Neuronal stem cell (in vitro differentiated cells): ENCODE results near the gene ZACN.

ENCODE experiments used
- DNase-seq: peaks from one replicate; pipeline ENCODE4 v3.0.0-alpha.2; 2013; ENCODE audit warnings: low spot score
- H2AFZ ChIP-seq: one replicate; pipeline ENCODE4 v1.6.1; 2013; ENCODE audit warnings: mild to moderate bottlenecking, low read length, inconsistent platforms
- H2AK5ac ChIP-seq: 2 replicates; pipeline ENCODE4 v1.6.1; 2013; ENCODE audit warnings: low read depth, mild to moderate bottlenecking, inconsistent platforms, low read length, moderate library complexity, mixed read lengths
- H2BK120ac ChIP-seq: 2 replicates; pipeline ENCODE4 v1.6.1; 2013; ENCODE audit warnings: low read depth, mild to moderate bottlenecking, inconsistent platforms, low read length, moderate library complexity, mixed read lengths
- H2BK12ac ChIP-seq: one replicate; pipeline ENCODE4 v1.6.1; 2013; ENCODE audit warnings: low read length, inconsistent platforms
- H2BK15ac ChIP-seq: 2 replicates; pipeline ENCODE4 v1.6.1; 2013; ENCODE audit warnings: mild to moderate bottlenecking, low read length, inconsistent platforms, mixed read lengths
- H2BK5ac ChIP-seq: one replicate; pipeline ENCODE4 v1.6.1; 2013; ENCODE audit warnings: inconsistent platforms, mild to moderate bottlenecking, low read length, moderate library complexity
- H3K14ac ChIP-seq: one replicate; pipeline ENCODE4 v1.6.1; 2013; ENCODE audit warnings: low read length, inconsistent platforms
- H3K18ac ChIP-seq: 2 replicates; pipeline ENCODE4 v1.6.1; 2013; ENCODE audit warnings: low read length, inconsistent platforms
- H3K23ac ChIP-seq: 2 replicates; pipeline ENCODE4 v1.6.1; 2013; ENCODE audit warnings: low read depth, mild to moderate bottlenecking, mixed read lengths, low read length, inconsistent platforms; ENCODE audit not compliant: poor library complexity
- H3K27ac ChIP-seq: replicated peaks from 3 replicates; pipeline ENCODE4 v1.5.1; 2013; ENCODE audit warnings: low read length, inconsistent platforms
- H3K27me3 ChIP-seq, 3 experiments: 2 replicates each; pipeline ENCODE4 v1.6.1; 2013; ENCODE audit warnings: low read length in 3 of 3, mild to moderate bottlenecking in 2 of 3, inconsistent platforms in 1 of 3, low read depth in 1 of 3, mixed read lengths in 1 of 3, moderate library complexity in 1 of 3; ENCODE audit not compliant: control insufficient read depth in 3 of 3, insufficient read depth in 3 of 3
- H3K36me3 ChIP-seq, 2 donors: replicated peaks in 1 of 2; 2 replicates each; pipeline ENCODE4 v1.6.1; 2013; ENCODE audit warnings: low read length in 2 of 2; ENCODE audit not compliant: control insufficient read depth in 2 of 2, insufficient read depth in 2 of 2
- H3K4ac ChIP-seq: 2 replicates; pipeline ENCODE4 v1.6.1; 2013; ENCODE audit warnings: inconsistent platforms, mild to moderate bottlenecking, low read length, moderate library complexity
- H3K4me1 ChIP-seq, 2 donors: 1 replicate in 1 of 2; 2 replicates in 1 of 2; pipeline ENCODE4 v1.6.1; 2013; ENCODE audit warnings: low read length in 2 of 2, low read depth in 1 of 2; ENCODE audit not compliant: control insufficient read depth in 2 of 2, insufficient read depth in 1 of 2
- H3K4me2 ChIP-seq: one replicate; pipeline ENCODE4 v1.6.1; 2013; ENCODE audit warnings: mild to moderate bottlenecking, low read length, inconsistent platforms; ENCODE audit not compliant: insufficient read depth, poor library complexity, severe bottlenecking
- H3K4me3 ChIP-seq, 2 donors: 2 replicates each; pipeline ENCODE4 v1.5.1; 2013; ENCODE audit warnings: low read length in 2 of 2, mild to moderate bottlenecking in 2 of 2, inconsistent platforms in 1 of 2, moderate library complexity in 1 of 2
- H3K79me1 ChIP-seq: one replicate; pipeline ENCODE4 v1.6.1; 2013; ENCODE audit warnings: low read depth, mild to moderate bottlenecking, inconsistent platforms, low read length, moderate library complexity
- H3K9ac ChIP-seq: one replicate; pipeline ENCODE4 v1.6.1; 2013; ENCODE audit warnings: mild to moderate bottlenecking, low read depth, low read length, inconsistent platforms; ENCODE audit not compliant: poor library complexity
- H3K9me3 ChIP-seq, 2 donors: replicated peaks in 1 of 2; 2 replicates each; pipeline versions ENCODE3 to v1.6.1; 2013; ENCODE audit warnings: low read length in 2 of 2, mild to moderate bottlenecking in 2 of 2, inconsistent platforms in 1 of 2, low read depth in 1 of 2, mixed read lengths in 1 of 2, moderate library complexity in 1 of 2; ENCODE audit not compliant: control insufficient read depth in 2 of 2, insufficient read depth in 1 of 2
- H4K8ac ChIP-seq: one replicate; pipeline ENCODE4 v1.6.1; 2013; ENCODE audit warnings: low read depth, mild to moderate bottlenecking, inconsistent platforms, low read length, moderate library complexity
- H4K91ac ChIP-seq: one replicate; pipeline ENCODE4 v1.6.1; 2013; ENCODE audit warnings: low read length, low read depth, mild to moderate bottlenecking, inconsistent platforms; ENCODE audit not compliant: poor library complexity
- WGBS, 2 donors: extraction: QIAGEN DNeasy Blood & Tissue Kit; methylation state at CpG; one replicate each; pipeline ENCODE4 v1.1.7; 2013; ENCODE audit warnings: missing lambda C conversion rate in 2 of 2, mixed read lengths in 1 of 2; ENCODE audit not compliant: insufficient read length in 2 of 2, insufficient replicate concordance in 1 of 2; ENCODE audit errors: extremely low coverage in 2 of 2; 5-methylcytosine and 5-hydroxymethylcytosine counted together

ZACN gene

DNA sequence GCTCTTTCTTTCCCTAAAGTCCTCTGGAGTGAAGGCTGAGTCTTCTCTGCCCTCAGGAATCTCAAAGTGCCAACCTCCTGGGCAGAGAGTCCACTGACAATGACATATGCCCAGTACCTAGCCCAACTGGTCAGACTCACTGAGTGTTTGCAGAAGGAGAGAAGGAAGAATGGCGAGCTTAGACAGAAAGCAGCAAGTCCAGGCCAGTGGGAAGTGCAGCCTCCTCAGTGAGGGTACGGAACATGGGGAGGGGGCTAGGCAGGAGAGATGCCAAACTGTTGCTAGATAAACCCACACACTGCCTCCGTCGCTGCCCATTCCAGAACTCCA is 23.9 kb downstream of the ZACN start:
- Histone ChIP-seq H2BK15ac (no peak overlapping the region), H2BK120ac (no peak overlapping the region), H2AK5ac (peak overlapping the region; percentile 41), H3K18ac (peak overlapping the region; percentile 18), H3K9ac (peak overlapping the region; percentile 71), H3K79me1 (peaks cover 7% of the 10 kb centered on the region), H4K8ac (no peak overlapping the region), H3K4me3 (peak overlapping the region; percentile 68 to 94), H2BK12ac (no peak overlapping the region), H4K91ac (no peak overlapping the region), H3K14ac (peak overlapping the region; percentile 26), H3K23ac (no peak overlapping the region), H3K4me2 (peak overlapping the region; percentile 89), H3K27me3 (no peaks in the 10 kb centered on the region), H3K36me3 (peaks cover 9 to 43% of the 10 kb centered on the region in 2 donors), H3K27ac (no peak overlapping the region), H3K9me3 (no peaks in the 10 kb centered on the region), H2AFZ (peak overlapping the region; percentile 87), H3K4ac (no peak overlapping the region), H2BK5ac (peak overlapping the region; percentile 45), H3K4me1 (peaks cover 5 to 12% of the 10 kb centered on the region in 2 donors)
- no peak for DNase-seq
- no CpG with 5 or more reads among the region's 4 CpGs for WGBS, 2 donors

DNA sequence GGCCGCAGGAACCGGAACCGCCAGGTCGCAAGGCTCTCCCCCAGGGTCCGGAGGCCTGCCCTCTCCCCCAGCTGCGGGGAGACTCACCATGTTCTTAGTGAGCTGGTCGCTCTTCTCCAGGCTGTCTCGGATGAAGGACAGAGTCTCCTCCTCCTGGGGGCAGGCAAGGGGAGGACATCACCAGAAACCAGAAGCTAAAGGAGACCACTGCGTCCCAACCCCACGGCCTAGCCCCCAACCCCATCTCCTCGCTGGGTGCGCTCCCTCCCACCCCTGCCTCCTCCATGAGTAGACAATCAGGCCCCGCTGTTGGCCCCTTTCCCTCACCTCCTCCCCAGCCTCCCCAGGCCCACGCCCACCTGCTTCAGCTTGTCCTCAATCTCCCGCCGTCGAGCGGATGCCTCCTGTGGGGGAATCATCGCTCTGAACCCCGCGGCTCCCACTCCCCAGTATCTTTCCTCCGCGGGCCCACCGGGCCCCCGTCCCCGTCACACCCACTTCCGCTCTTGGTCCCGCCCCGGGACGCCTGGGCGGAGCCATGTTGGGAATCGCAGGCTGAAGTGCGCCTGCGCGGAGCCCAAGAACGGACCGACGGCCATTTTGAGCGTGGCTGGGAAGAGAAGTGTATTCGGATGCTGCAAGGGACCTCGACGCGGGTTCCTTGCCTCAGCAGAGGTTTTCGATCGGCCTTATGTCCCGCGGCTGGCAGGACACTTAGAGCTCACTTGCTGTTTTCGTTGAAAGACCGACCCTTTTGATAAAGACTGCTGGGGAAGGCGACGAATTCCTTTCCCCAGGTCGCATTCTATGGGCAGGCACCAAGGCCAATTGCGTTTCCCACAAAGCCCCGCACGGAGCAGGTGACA is 24.5 kb downstream of the ZACN start, which contains the start of gene EXOC7:
EXOC7 (minus strand) TSS at position 514 of the 866 bp plus-strand sequence; CDS start at position 419, 95 bp downstream.
- Histone ChIP-seq H3K4ac (peak within 1 kb of the TSS; percentile 46), H3K4me3 (peak within 1 kb of the TSS; percentile 68 to 94), H3K36me3 (peaks cover 9 to 39% of the 10 kb centered on the region in 2 donors), H2BK15ac (peak within 1 kb of the TSS; percentile 45), H2AFZ (peak within 1 kb of the TSS; percentile 87), H2AK5ac (peak within 1 kb of the TSS; percentile 96), H2BK120ac (no peak within 1 kb of the TSS), H3K9ac (peak within 1 kb of the TSS; percentile 90), H3K27me3 (no peaks in the 10 kb centered on the region), H2BK12ac (peak within 1 kb of the TSS; percentile 43), H3K9me3 (no peaks in the 10 kb centered on the region), H4K8ac (peak within 1 kb of the TSS; percentile 84), H3K4me1 (peaks cover 5 to 12% of the 10 kb centered on the region in 2 donors), H3K27ac (peak within 1 kb of the TSS; percentile 68), H3K14ac (peak within 1 kb of the TSS; percentile 67), H3K4me2 (peak within 1 kb of the TSS; percentile 89), H4K91ac (peak within 1 kb of the TSS; percentile 69), H3K79me1 (peaks cover 7% of the 10 kb centered on the region), H2BK5ac (peak within 1 kb of the TSS; percentile 90), H3K23ac (peak within 1 kb of the TSS; percentile 76), H3K18ac (peak within 1 kb of the TSS; percentile 95)
- DNase-seq = peak; percentile 93
- WGBS, 2 donors = no CpG with 5 or more reads among the region's 55 CpGs

- H4K8ac ChIP-seq = peak overlapping the region; percentile 84
- peak overlapping the region; percentile 46 for H3K4ac ChIP-seq
- H3K36me3 ChIP-seq = peaks cover 9 to 34% of the 10 kb centered on the region in 2 donors
- peak overlapping the region; percentile 90 for H2BK5ac ChIP-seq
- H3K79me1 ChIP-seq = peaks cover 7% of the 10 kb centered on the region
- H3K4me1 ChIP-seq = peaks cover 5 to 12% of the 10 kb centered on the region in 2 donors
- H2BK12ac ChIP-seq = peak overlapping the region; percentile 43
- peak overlapping the region; percentile 67 for H3K14ac ChIP-seq
- peak overlapping the region; percentile 69 for H4K91ac ChIP-seq
- H3K27me3 ChIP-seq = no peaks in the 10 kb centered on the region
- H3K9ac ChIP-seq = peak overlapping the region; percentile 90
- H2AK5ac ChIP-seq = peak overlapping the region; percentile 96
- no peak overlapping the region for H2BK120ac ChIP-seq
- H3K27ac ChIP-seq = peak overlapping the region; percentile 68
- peak overlapping the region; percentile 87 for H2AFZ ChIP-seq
- no peak overlapping the region for H3K23ac ChIP-seq
- H3K18ac ChIP-seq = peak overlapping the region; percentile 95
- peak overlapping the region; percentile 68 to 94 for H3K4me3 ChIP-seq
- no peak for DNase-seq
- no peaks in the 10 kb centered on the region for H3K9me3 ChIP-seq
- peak overlapping the region; percentile 45 for H2BK15ac ChIP-seq
- WGBS, 2 donors = no CpG with 5 or more reads among the region's 29 CpGs
- H3K4me2 ChIP-seq = peak overlapping the region; percentile 54
Measured at GRCh38 chr17:76104140-76104895, 25.3 kb downstream of the ZACN start.

DNA sequence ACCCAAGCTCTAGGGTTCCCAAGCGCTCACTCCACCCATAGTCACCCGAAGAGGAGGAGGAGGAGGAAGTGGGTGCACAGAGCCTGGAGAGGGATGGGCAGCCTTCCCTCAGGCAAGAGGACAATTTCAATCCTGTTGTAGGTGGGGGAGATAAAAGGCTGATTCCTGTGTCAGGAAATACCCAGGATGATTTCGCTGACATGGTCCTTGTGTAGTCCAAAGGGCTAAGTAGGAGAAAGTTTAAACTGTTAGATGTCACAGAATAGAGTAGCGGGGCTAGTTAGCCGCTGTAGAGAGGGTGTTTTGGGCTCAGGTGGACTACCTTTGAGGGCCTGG is 25.9 kb downstream of the ZACN start:
- Histone ChIP-seq H2BK120ac (no peak overlapping the region), H3K9ac (no peak overlapping the region), H4K8ac (no peak overlapping the region), H3K4me1 (peaks cover 5 to 12% of the 10 kb centered on the region in 2 donors), H3K4ac (no peak overlapping the region), H2AK5ac (no peak overlapping the region), H2BK12ac (no peak overlapping the region), H3K4me3 (no peak overlapping the region), H3K79me1 (peaks cover 7% of the 10 kb centered on the region), H3K14ac (no peak overlapping the region), H2BK5ac (no peak overlapping the region), H3K9me3 (no peaks in the 10 kb centered on the region), H2AFZ (no peak overlapping the region), H3K36me3 (peaks cover 9 to 29% of the 10 kb centered on the region in 2 donors), H4K91ac (no peak overlapping the region), H3K27me3 (no peaks in the 10 kb centered on the region), H3K18ac (no peak overlapping the region), H3K27ac (no peak overlapping the region), H2BK15ac (no peak overlapping the region), H3K23ac (no peak overlapping the region), H3K4me2 (no peak overlapping the region)
- WGBS, 2 donors = no CpG with 5 or more reads among the region's 5 CpGs
- no peak for DNase-seq
